GM15510 (cell line): Measurements from ENCODE around the gene SH3BP4.

Source experiments
- POLR2A ChIP-seq: IDR thresholded peaks from 3 replicates; pipeline ENCODE4 v1.6.1; 2011; ENCODE audit warnings: borderline replicate concordance; ENCODE audit not compliant: insufficient read length; ENCODE audit errors: extremely low read depth

SH3BP4 gene

DNA sequence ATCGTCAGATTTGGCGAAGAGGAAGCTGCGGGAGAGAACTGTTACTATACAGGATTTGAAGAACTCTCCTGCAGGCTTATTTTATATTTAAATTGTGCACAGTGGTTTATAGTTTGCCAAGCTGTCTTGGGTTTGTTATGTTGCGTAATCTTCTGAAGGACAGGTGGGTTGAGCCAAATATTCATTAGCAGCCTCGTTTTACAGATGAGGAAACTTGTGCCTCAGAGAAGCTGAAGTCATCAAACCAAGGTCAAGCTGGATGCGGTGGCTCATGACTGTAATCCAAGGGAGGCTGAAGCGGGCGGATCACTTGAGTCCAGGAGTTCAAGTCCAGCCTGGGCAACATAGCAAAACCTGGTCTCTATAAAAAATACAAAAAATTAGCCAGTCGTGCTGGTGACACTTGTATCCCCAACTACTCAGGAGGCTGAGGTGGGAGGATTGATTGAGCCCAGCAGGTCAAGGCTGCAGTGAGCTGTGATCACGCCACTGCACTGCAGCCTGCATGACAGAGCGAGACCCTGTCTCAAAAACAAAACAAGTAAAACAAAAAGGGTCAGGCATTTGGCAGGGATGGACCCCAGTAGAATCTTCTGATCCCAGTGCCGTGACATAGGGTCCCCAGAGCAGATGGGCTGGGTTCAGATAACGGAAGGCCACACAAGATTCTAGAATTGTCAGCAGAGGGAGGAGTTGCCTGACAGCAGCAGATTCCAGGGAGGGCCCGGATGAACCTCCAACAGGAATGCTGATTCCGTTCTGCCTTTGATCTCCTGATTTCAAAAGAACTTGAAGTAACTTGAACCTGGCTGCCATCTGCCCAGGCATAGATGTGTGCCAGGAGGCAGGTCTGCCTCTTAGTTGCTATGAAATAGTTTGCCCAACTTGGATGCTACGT, 50.6 kb downstream of the SH3BP4 start:
- no peak for TF ChIP-seq POLR2A

DNA sequence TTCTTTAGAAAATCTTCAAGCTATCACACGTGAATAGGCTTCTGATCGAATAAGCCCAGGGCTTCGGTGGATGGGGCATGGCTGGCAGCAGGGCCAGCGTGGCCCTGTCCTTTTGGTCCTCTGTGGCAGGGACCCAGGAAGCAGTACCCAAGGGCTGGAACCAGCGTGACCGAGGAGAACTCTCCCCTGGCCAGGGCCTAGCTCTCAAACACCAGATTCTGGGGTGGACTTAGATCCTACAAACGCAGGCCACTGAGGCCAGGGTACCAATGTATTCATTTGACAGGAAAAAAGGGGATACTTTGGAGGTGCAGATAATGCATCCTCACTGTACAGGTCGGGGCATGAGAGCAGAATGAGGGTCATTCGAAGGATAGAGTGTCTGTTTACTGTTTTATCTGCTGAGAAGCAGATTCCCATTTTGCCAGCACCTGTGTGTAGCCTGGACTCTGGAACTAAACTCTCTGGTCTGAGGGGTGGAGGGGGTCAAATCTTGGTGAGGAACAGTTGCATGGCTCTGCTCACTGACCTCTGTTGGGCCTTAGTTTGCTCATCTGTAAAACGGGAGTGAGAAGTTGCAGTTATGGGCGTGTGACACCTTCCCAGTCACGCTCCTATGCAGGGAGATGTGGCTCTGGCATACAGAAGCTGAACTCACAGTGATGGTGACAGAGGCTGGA, 51.4 kb downstream of the SH3BP4 start:
- TF ChIP-seq POLR2A, result no peak

DNA sequence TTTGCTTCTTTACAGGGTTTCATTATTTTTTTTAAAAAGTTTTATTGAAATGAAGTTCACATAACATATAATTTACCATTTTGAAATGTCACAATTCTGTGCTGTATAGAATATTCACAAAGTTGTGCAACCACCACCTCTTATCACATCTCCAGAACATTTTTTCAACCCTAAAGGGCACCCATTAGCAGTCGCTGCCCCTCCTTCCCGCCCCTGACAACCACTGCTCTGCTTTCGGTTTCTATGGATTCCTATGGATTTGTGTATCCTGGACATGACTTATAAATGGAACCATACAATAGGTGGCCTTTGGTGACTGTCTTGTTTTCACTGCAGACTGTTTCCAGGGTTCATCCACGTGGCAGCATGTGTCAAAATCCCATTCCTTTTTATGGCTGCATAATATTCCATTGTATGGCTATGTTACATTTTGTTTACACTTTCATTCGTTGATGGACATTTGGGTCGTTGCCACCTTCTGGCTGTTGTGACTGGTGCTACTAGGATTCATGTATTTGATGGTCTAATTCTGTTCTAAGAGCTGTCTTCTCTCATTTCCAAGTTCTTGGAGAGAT, 52.6 kb downstream of the SH3BP4 start:
- no peak for TF ChIP-seq POLR2A

DNA sequence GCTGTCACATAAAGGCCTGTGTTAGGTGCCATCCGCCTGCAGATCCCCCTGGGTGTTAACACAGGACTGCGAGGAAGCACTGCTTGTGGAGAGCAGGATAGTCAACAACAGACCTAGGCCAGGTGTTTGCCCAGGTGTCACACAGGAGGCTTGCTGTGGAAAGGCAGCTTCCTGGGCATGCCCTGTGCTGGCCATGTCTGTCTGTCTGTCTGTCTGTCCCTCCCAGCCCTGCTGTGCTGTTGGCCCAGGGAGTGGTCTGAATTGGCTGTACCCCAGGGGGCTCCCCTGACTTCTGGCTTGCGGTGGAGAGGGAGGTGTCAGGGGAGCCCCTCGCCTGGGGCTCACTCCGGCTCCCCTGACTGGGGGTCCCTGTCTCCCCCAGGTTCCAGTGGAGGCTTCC, 53.2 kb downstream of the SH3BP4 start:
- TF ChIP-seq POLR2A, result no peak

DNA sequence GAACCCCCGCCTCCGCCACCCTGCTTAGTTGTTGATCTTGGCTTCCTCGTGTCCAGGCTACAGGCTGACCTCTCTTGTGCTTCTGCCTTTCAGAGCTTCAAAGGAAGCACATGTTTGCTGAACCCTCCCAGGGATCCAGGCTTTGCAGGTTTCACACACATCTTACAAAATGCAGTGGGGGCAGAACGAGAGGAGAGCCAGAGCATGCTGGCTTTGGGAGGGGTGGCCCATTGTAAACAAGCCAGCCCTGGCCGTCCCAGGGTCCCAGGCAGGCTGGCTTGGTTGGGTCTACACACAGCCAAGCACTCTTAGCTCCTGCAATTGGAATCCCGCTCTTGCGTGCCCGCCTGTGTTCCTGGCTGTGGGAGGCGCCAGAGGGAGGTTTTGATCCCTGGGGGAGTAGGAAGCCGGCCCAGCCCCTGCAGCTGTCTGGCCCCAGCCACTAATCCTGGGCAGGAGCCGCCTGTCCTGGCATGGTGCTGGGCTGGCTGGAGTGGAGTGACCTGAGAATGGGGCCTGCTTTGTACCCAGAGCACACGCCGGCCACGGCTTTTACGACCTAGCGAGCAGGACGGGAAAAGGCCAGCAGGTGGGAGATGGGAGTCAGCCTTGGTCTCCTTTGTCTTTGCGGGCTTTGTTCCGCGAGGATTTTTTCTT, 53.9 kb downstream of the SH3BP4 start:
- no peak for TF ChIP-seq POLR2A

DNA sequence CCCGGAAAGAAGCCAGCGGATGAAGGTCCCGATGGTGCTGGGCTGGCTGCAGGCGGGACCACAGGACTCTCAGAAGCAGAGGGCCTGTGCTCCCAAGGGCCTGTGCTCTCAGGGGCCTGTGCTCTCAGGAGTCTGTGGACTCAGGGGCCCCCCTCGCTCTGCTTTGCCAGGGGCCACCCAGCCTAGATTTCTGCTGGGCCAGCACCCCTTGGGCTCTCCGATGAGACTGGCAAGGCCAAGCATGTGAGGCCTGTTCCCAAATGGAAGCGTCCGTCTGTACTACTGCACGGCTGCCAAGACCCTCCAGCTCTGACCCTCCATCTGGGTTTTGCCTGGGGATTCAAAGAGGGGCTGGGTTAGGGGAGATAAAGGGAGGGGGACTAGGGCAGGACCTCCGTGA, 54.6 kb downstream of the SH3BP4 start:
- TF ChIP-seq POLR2A, result no peak

DNA sequence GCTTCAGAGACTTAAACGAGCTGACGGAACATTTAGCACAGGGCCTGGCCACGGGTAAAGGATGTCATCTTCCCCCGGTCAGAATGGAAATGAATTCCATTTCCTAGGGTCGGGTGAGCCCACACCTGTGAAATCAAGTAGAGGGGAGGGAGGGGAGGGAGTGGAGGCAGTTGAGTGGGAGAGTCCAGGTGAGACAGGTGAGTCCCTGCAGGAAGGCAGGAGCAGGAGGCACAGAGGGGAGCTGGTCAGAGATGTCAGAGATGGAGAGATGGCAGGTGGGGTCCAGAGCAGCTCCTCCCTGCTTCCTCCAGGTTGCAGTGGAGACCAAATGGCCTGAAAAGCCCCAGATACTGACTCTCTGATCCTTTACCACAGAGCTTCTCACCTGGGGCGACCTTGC, 55.2 kb downstream of the SH3BP4 start:
- no peak for TF ChIP-seq POLR2A

DNA sequence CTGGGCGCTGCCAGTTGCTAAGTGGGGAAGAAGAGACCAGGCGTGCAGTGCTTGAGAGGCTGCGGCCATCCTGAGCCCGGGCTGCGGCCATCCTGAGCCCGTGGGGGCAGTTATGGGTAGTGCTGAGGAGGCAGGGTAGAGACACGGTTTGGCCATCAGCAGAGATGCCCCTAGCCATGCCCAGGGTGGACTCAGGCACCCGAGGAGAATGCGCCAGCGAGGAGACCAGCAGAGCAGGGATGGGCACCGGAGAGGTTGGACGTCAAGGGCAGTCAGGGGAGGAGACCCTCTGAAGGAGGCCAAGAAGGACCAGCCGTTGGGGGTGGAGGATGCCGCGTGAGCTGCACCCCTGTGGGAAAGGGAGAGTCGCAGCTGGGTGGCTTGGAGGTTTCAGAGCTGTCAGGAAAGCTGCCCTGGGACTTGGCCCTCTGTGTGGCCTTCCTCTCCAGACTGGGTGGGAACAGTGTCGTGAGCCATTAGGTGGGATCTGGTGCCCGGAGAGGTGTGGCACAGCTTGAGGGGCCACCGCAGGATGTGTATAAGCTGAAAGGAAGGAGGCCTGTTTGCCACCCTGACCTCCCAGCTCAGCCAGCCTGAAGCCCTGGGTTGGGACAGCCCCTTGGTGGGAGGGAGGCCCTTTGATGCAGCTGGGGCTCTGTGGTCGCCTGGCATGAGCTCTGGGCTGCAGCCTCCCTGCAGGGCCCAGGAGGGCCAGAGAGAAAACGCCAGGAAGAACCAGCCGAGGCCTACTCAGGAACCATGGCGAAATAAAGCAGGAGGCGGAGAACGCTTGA, 56.0 kb downstream of the SH3BP4 start:
- TF ChIP-seq POLR2A, result no peak

DNA sequence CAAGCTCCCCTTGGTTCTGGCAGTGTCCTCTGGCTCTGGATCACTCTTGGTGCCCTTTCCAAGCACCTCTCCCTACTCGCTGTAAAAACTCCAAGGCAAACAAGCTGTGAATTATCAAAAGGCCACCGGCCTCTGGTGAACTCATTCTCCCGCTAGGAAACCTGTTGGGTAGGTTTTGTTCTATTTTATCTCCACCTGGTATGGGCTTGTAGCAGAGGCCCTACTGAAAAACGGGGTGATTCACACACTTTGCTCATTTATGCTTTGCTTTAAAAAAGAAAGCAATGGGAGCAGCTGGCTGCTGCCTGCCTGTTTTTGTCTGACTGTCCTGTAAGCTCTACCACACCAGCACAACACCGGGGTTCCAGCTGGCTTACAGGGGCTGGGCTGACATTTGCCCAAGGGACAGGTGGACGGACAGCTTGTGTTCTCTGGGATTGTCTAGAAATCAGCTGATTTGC, 56.8 kb downstream of the SH3BP4 start:
- TF ChIP-seq POLR2A, result no peak

DNA sequence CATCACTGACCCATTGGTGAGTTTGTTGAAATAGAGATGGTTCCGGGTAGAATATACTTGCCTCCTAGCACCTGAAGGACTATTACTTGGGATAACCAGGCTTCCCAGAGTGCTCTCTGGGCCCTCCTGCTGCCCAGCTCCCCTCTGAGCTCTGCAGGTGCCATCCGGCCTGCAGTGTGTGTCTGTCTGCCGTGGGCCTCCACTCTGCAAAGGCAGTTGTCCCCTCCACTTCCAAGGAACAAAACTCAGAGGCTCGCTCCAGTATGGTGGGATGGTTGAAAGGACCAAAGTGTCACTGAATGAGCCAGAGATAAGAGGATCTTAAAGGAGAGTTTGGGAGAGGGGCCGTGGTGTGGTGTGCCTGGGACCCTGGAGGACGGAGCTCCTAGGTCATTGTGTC, 57.3 kb downstream of the SH3BP4 start:
- TF ChIP-seq POLR2A, result no peak

DNA sequence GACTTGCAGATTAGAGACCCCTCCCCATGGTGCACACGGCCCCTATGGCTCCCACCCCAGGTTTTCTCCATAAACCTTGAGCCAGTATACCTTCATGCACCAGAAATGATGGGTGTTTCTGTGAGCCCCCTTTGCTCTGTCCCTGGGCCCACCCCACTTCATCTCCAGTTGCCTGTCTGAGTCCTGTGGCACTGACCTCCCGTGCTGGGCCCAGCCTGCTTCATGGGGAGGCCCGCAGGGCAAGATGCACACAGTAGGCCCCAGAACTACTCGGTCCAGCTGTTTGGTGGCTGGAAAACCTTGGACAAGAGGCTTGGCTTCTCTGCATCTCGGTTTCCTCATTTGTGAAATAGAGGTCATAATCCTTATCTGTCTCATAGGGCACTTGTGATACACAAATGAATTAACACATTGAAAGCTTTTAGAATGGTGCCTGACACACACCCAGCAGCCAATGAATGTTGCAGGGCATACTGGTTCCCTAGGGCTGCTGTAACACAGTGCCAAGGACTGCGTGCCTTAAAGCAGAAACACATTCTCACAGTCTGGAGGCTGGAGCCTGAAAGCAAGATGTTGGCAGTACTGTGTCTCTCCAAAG, 58.4 kb downstream of the SH3BP4 start:
- no peak for TF ChIP-seq POLR2A

DNA sequence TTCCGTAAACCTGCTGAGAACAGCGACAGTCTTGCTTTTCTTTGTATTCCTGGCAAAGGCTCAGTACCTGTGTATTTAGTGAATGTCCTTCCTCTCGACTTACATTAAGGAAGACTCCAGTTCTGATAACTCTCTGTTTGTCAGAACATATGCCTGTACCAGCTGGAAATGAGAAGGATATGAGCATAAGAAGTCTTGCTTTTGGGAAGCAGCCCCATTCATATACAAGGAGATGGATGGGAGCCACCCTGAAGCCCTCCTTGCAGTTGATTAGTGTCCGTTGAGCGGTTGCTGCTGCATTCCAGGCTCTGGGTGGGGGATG, 59.8 kb downstream of the SH3BP4 start:
- TF ChIP-seq POLR2A, result no peak

DNA sequence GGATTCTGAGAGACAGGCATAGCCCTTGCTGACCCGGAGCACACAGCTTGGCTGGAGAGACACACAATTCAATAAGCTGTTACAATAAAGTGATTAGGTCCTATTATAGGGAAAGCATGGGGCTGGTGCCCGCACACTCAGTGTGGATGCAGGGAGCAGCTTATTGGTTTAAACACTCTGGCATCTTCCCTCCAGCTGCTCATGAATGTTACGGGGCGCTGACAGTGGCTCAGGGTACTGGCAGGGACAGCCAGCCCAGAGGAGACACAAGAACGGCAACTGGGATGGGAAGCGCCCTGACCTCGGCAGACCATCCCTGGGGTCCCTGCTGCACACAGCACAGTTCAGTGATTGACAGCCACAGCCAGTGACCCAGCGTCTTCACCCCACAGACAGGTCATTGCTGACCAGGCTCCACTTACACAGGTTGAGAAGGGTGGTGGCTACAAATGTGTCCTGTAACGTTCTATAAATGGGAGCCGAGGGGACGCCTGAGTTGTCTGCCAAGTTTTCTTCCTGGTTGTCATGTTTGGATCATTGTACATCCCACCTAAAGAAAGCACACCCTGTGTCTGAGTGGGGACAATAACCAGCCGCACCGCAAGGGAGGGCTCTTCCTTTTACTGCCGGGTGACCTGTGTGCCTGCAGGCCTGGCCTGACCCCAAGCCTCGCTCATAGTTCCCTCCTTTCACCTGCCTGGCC, 60.3 kb downstream of the SH3BP4 start:
- TF ChIP-seq POLR2A, result no peak
